ENCODE results near the gene P2RX6. TPM values are rescaled to one million over a fixed set of nuclear protein-coding genes. Genes with fewer than 3 reads are reported as not detected.

Gene P2RX6
- 0.51 to 1.1 TPM (median 0.56 TPM) in 5 replicates for total RNA-seq (2022; extraction: Qiagen RNA extraction; ENCODE audit: low read depth)

GRCh38 chr22:21014726-21015465, at the start of gene P2RX6:
Gene P2RX6, plus strand, starts transcription at chr22:21015165. Its CDS starts 10 bp downstream, at chr22:21015175.

DNA sequence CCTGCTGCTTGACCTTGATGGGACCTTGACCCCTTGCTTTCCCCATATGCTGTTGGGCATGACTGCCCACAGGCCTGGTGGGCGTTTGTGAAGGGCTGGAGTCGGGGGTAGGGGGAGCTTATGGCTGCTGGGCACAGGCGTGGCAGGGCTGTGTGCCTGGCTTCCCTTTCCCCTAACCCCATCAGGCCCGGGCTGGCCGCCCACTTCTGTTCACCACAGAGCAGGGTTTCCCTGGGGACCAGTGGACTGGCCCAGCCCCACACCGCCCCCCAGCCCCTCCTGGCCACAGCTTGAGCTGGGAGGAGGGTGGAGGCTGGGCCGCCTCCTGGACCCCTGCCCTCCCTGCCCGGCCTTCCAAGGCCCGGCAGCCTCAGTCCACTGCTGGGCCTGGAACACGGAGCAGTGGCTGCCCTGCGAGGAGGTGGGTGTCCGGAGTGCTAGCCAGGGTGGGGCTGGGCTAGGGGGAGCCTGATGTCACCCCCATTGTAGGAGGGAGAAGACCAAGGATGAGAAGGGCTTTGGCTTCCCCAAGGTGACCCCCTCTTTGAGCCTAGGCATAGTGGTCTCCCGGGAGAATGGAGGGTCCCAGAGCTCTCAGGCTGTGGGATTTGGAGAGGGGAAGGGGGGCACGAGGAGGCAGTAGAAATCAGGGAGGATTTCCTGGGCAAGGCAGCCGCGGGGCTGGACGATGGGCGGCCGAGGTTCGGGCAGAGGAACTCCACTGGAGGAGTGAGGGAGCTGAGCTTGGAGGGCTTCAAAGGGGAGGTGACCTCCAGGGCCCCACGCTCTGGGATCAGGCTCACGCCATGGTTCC, 47.9 kb upstream of the P2RX6 start, which contains the start of gene AIFM3:
AIFM3 (plus strand) TSS at position 373 of the 814 bp plus-strand sequence. CDS start 690 bp downstream, outside the sequence.

DNA sequence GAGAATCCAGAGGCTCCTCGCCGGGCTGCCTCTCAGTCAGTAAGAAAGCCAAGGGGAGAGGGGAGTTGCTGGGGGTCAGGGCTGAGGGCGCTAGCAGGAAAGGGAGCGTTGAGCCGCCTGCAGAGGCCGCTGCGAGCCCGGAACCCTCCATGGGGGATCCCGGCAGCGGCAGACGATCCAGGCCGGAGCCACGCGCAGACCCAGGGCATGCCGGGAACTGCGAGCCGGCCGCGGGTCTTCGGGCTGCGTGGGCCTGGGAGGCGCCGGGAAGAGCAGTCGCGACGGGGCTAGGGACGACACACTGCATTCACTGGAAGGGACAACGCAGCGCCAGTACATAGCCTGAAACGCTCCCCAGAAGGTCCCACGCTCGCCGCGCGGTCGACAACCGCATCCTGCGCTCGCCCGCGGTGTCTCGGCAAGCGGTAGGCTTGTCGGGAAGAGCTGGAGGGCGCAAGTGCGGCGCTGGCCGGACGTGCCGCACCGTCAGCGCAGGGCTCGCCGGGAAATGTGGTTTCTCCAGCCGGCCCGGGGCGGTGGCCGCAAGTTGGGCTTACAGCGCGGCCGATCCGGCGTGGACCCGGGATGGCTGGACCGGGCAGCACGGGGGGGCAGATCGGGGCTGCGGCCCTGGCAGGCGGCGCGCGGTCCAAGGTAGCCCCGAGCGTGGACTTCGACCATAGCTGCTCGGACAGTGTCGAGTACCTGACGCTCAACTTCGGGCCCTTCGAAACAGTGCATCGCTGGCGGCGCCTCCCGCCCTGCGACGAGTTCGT, 33.0 kb upstream of the P2RX6 start, which contains the start of gene LZTR1:
LZTR1 (plus strand) TSS at position 511 of the 776 bp plus-strand sequence; CDS start at position 586, 75 bp downstream.

DNA sequence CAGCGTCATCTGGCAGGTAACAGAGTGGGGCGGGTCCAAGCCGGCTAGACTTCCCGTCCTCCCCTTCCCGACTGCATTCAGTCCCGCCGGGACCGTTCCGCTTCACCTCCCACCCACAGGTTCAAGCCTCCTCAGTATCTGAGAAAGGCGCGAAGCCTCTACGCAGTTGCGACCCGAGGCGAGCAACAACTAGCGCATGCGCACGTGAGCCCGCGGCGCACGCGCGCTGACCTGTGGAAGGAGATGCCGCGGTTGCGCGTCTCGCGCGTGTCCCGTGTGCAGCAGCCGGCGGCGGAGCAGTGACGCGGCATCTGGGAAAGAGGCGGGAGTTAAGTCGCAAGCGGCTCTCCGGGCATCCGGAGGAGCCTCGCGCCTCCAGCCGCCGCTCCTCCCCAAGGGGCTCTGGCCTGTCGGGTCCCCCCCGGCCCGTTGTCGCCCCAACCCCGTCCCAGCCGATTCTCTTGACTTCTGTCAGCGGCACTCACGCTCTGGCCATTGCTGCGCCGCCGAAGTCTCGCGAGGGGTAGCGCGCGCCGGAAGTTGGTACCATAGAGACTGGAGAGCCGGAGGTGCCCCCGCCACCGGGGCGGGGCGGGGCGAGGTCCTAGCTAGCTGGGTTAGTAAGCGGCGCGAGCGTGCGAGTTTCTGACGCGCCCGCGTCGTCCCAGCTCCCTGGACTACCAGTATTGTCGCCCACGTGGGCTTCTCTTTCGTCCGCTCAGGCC, 13.2 kb upstream of the P2RX6 start, which contains the start of gene THAP7:
THAP7 (minus strand) TSS at position 518 of the 725 bp plus-strand sequence; CDS start at position 311, 207 bp downstream.

DNA sequence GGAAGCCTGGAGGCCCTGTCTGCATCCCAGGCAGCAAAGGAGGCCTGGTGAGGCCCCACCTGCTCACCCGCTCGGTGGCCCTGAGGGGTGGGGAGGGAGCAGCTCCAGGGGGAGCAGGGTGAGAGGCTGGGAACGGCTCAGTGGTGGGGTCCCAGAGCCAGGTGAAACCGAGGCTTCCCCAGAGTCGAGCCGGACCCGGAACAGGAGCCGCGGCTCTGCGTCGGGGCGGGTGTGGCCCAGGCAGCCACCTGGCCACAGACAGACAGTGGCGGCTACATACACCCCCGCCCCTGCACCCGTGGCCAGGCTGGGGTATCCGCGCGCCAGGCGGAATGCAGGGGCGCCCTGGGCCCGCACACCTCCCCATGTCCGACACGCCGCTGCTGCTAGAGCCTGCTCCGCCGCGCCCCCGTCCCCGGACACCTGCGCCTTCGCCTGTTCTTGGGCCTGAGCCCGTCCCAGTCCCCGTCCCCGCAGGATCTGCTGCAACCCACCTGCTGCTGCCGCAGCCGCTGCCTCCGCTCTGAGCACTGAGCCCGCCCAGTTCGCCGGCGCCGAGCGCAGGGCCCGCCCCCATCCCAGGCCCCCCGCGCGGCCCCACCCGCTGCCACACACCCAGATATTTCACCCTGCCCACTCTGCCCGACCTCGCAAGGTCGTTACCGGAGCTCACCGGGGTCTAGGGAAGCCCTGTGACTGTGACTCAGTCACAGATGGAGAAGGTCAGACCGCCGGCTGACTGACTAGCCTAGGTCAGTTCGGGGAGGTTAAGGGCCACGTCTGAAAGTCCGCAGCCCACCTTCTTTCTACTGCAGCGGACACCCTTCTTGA, 17.3 kb downstream of the P2RX6 start, which contains the start of gene SLC7A4:
SLC7A4 (minus strand) TSS at position 525 of the 831 bp plus-strand sequence. CDS start 749 bp downstream, outside the sequence.

GRCh38 chr22:21045585-21046294, 30.8 kb downstream of the P2RX6 start, which contains the start of gene LRRC74B:
Gene LRRC74B, plus strand, starts transcription at chr22:21045946. Its CDS starts 41 bp downstream, at chr22:21045987.

Other genes with a start within 250 kb of the P2RX6 start
- gene SERPIND1, start 241.1 kb upstream of the P2RX6 start, total RNA-seq (2022; extraction: Qiagen RNA extraction; ENCODE audit: low read depth), result 0.07 TPM in 1 of 5 replicates, not detected in the others
- gene PI4KA, start 156.4 kb upstream of the P2RX6 start, total RNA-seq (2022; extraction: Qiagen RNA extraction; ENCODE audit: low read depth), result 19.4 to 24.8 TPM (median 21.1 TPM) in 5 replicates
- gene SNAP29, start 156.2 kb upstream of the P2RX6 start, total RNA-seq (2022; extraction: Qiagen RNA extraction; ENCODE audit: low read depth), result 16.1 to 19.4 TPM (median 17.1 TPM) in 5 replicates
- gene CRKL, start 97.8 kb upstream of the P2RX6 start, total RNA-seq (2022; extraction: Qiagen RNA extraction; ENCODE audit: low read depth), result 21.4 to 25.8 TPM (median 22.4 TPM) in 5 replicates
- 2.0 to 4.6 TPM (median 3.5 TPM) in 5 replicates for gene AIFM3, start 47.9 kb upstream of the P2RX6 start, total RNA-seq (2022; extraction: Qiagen RNA extraction; ENCODE audit: low read depth)
- gene LZTR1, start 32.9 kb upstream of the P2RX6 start, total RNA-seq (2022; extraction: Qiagen RNA extraction; ENCODE audit: low read depth), result 14.4 to 20.8 TPM (median 17.0 TPM) in 5 replicates
- gene THAP7, start 13.0 kb upstream of the P2RX6 start, total RNA-seq (2022; extraction: Qiagen RNA extraction; ENCODE audit: low read depth), result 14.9 to 27.8 TPM (median 25.0 TPM) in 5 replicates
- gene SLC7A4, start 17.4 kb downstream of the P2RX6 start, total RNA-seq (2022; extraction: Qiagen RNA extraction; ENCODE audit: low read depth), result not detected in 5 replicates
- gene LRRC74B, start 30.8 kb downstream of the P2RX6 start, total RNA-seq (2022; extraction: Qiagen RNA extraction; ENCODE audit: low read depth), result 0.03 TPM in 1 of 5 replicates, not detected in the others

Measured in A549 treated with CpdA at 1 μM for 4 hours (cell line).